ENCODE data around the gene OSTF1.

Gene OSTF1

DNA sequence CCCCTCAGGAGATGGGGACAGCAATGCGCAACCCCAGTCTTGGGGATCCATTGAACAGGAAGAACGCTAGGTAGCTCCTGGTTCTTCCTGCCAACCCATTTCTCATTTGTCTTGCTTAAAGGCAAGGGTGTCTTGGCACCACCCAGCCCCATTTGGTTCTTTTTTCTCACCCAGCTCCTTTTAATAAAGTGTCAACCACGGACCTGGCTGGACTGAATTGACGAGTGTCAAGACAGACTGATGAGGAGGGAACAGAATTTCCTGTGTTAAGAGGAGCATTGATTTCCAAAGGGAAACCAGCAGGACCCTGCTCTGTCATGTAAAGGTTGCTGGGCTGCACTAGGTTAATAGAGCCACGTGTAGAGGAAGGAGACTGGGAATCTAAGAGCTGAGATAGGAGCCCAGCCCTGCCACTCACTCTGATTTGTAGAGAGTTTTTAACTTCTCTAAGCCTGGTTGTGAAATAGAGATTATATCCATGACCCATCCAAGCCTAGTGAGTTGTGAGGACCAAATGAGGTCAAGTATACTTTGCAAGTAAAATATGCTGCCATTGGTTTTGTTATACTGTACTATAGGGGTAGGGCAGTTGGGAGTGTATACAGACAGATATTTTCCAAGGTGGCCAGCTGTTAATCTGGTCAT is 33.7 kb downstream of the OSTF1 start:
- TF ChIP-seq, protein P1, sequence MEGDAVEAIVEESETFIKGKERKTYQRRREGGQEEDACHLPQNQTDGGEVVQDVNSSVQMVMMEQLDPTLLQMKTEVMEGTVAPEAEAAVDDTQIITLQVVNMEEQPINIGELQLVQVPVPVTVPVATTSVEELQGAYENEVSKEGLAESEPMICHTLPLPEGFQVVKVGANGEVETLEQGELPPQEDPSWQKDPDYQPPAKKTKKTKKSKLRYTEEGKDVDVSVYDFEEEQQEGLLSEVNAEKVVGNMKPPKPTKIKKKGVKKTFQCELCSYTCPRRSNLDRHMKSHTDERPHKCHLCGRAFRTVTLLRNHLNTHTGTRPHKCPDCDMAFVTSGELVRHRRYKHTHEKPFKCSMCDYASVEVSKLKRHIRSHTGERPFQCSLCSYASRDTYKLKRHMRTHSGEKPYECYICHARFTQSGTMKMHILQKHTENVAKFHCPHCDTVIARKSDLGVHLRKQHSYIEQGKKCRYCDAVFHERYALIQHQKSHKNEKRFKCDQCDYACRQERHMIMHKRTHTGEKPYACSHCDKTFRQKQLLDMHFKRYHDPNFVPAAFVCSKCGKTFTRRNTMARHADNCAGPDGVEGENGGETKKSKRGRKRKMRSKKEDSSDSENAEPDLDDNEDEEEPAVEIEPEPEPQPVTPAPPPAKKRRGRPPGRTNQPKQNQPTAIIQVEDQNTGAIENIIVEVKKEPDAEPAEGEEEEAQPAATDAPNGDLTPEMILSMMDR (conservative IDR thresholded peaks at IDR 0.05; ENCODE audit: low read depth), result no peak
- H3K27ac ChIP-seq, result no peak overlapping the region
- no peak for DNase-seq (ENCODE audit: low spot score)
- CTCF ChIA-PET, result interaction anchor here (0.5 to 0.9 kb wide), 3 partner anchors 13 to 345 kb away, joined by 3 to 4 read pairs (median 4); no protein-coding TSS in a partner anchor
- POLR2A ChIA-PET (ENCODE audit: low non-redundant PET), result no interaction called here

DNA sequence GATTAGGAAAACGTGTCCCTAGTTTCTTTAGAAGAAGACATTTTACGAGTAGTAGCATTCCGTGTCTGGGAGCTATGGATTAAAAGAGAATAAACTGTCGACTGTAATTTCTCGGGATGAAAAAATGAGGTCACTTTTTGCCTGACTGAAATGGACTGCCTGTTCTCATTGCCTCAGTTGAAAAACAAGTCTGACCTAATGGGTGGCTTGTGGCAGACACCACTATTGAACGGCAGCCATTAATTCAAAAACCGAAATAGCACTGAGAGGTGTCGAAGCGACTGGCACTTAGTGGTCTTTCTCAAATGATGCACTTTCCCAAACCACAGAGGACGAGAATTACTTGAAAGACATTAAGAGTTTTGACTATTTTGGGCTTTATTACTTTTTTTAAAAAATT is 35.4 kb downstream of the OSTF1 start:
- POLR2A ChIA-PET (ENCODE audit: low non-redundant PET), result no interaction called here
- CTCF ChIA-PET, result no interaction called here
- H3K27ac ChIP-seq, result no peak overlapping the region
- no peak for DNase-seq (ENCODE audit: low spot score)
- TF ChIP-seq, protein P1 (conservative IDR thresholded peaks at IDR 0.05; ENCODE audit: low read depth), result no peak

DNA sequence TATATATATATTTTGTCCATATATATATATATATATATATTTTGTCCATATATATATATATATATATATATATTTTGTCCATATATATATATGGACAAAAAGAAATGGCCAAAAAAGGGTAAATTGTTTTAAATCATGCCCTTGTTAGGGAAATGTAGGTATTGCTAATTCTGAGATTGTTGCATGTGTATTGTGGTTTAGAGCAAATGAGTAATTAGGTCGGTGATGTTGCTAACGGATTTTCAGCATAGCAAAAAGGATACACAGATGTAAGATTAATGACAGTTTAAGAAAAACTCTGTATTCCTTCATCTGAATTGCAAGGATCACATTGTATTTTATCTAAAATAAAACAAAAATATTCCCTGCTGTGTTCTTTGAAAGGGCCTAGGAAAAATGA is 40.2 kb downstream of the OSTF1 start:
- ChIA-PET POLR2A (ENCODE audit: low non-redundant PET) (no interaction called here), CTCF (no interaction called here)
- no peak for DNase-seq (ENCODE audit: low spot score)
- no peak overlapping the region for H3K27ac ChIP-seq
- TF ChIP-seq, protein P1 (conservative IDR thresholded peaks at IDR 0.05; ENCODE audit: low read depth), result no peak

DNA sequence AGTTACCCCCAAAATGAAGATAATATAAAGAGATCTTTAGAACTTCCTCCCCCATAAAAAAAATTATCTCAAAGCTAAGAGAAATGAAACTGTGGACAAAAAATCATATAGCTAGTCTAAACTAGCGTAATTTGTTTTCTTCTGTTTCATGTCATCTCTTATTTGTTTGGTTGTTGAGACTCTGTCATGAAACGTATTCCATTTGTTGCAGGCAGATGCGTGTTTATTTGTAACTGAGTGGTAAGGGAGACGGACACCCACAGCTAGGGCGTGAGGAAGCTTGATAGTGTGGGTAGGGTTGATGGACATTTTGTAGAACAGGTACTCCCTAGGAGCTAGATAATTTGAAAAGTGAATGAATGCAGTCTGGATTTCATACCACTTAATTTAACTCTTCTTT is 41.9 kb downstream of the OSTF1 start:
- no peak overlapping the region for H3K27ac ChIP-seq
- ChIA-PET POLR2A (ENCODE audit: low non-redundant PET) (no interaction called here), CTCF (no interaction called here)
- TF ChIP-seq, protein P1 (conservative IDR thresholded peaks at IDR 0.05; ENCODE audit: low read depth), result no peak
- DNase-seq (ENCODE audit: low spot score), result no peak

DNA sequence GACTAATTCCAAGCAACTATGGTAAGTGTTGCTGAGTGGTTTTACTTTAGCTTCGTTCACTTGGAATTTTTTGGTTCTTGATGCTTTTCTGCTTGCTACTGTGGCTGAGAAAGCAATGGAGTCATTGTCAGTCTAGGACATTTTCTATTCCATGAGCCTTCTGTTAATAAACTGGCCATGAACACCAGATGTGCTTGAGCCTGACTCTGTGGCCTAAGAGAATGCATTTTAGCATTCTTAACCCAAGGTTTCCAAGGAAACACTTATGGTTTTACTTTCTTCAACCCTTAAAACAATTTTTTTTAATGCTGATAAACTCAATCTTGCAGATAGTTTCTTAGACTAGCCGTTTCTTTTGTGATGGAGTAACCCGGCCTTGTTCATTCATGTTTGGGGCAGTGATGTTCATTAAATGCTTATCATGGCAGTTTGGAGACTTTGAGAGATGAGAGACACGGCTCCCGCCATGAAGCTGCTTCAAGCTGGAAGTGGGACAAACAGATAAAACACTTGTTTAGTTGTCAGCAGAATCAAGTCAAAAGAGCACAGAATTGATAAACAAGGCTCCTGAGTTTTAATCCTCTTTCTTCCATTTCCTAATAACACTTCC is 42.4 kb downstream of the OSTF1 start:
- TF ChIP-seq, protein P1 (conservative IDR thresholded peaks at IDR 0.05; ENCODE audit: low read depth), result no peak
- no peak for DNase-seq (ENCODE audit: low spot score)
- POLR2A ChIA-PET (ENCODE audit: low non-redundant PET), result no interaction called here
- CTCF ChIA-PET, result interaction anchor here (0.7 kb wide), 2 partner anchors 306 to 648 kb away, joined by 3 to 4 read pairs; no protein-coding TSS in a partner anchor
- H3K27ac ChIP-seq, result no peak overlapping the region

DNA sequence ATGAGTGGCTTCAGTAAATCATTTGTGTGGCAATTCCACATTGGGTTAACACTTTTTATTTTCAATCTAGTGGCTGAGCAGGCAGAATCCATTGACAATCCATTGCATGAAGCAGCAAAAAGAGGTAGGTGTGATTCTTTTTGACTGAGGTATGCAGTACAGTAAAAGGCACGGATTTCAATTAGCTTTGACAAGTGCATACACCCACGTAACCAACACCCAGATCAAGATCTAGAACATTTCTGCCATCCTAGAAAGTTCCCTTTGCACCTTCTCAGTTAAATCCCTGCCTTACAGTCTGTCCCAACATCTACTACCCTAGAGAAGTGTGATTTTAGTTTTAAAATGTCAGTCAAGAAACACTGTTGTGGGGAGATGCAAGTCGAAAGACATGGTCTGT is 43.4 kb downstream of the OSTF1 start:
- no peak overlapping the region for H3K27ac ChIP-seq
- ChIA-PET POLR2A (ENCODE audit: low non-redundant PET) (no interaction called here), CTCF (interaction anchor here (0.7 kb wide), 1 partner anchor 307 kb away, joined by 4 read pairs; no protein-coding TSS in a partner anchor)
- TF ChIP-seq, protein P1 (conservative IDR thresholded peaks at IDR 0.05; ENCODE audit: low read depth), result no peak
- DNase-seq (ENCODE audit: low spot score), result no peak
